Activated CD8-positive, alpha-beta T cell treated with anti-CD3 and anti-CD28 coated beads for 36 hours (primary cell): ENCODE data around the gene AMBP. TPM values are rescaled to one million over a fixed set of nuclear protein-coding genes. Genes with fewer than 3 reads are reported as not detected.

Source experiments
- ATAC-seq: fragments of 200-7000 bp; cut with Tn5 transposase; one replicate; pipeline ENCODE4 v1.10.0; 2021; ENCODE audit warnings: mild to moderate bottlenecking, moderate library complexity
- CTCF ChIA-PET: fragments of 350-600 bp; sonication (Branson Sonifier 250); formaldehyde crosslinking; loops from one replicate; lab custom pipeline; 2021; ENCODE audit warnings: antibody characterized with exemption; lab: Charles Lee
- POLR2A ChIA-PET: fragments of 350-600 bp; sonication (Branson Sonifier 250); formaldehyde crosslinking; loops from one replicate; lab custom pipeline; 2021; ENCODE audit warnings: antibody characterized with exemption; lab: Charles Lee
- DNase-seq: peaks from one replicate; pipeline ENCODE4 v3.0.0-alpha.2; 2020
- H3K27ac Mint-ChIP-seq: one replicate; pipeline ENCODE4 v1.8.0; 2021; ENCODE audit warnings: mild to moderate bottlenecking, mixed read lengths
- H3K27me3 Mint-ChIP-seq: one replicate; pipeline ENCODE4 v1.8.0; 2021; ENCODE audit warnings: mixed read lengths
- H3K36me3 Mint-ChIP-seq: one replicate; pipeline ENCODE4 v1.8.0; 2021; ENCODE audit warnings: low read depth, mixed read lengths
- H3K4me1 Mint-ChIP-seq: one replicate; pipeline ENCODE4 v1.8.0; 2021; ENCODE audit warnings: low read depth, mixed read lengths
- H3K4me3 Mint-ChIP-seq: one replicate; pipeline ENCODE4 v1.8.0; 2021; ENCODE audit warnings: mild to moderate bottlenecking, moderate library complexity, mixed read lengths
- H3K9me3 Mint-ChIP-seq: one replicate; pipeline ENCODE4 v1.8.0; 2021; ENCODE audit warnings: mixed read lengths
- CTCF ChIP-seq: fragments of 200-600 bp; IDR thresholded peaks from one replicate; pipeline ENCODE4 v1.8.0; 2022; ENCODE audit warnings: antibody characterized with exemption, mild to moderate bottlenecking
- intact Hi-C: fragments of 100-400 bp; cut with micrococcal nuclease; formaldehyde crosslinking; loops from one replicate; pipeline ENCODE4 v1.10.0; 2022
- total RNA-seq, 2 experiments: library from RNA; stranded (reverse); gene quantifications; one replicate each; pipeline ENCODE4 v1.2.3, GENCODE V29; 2021

AMBP gene
- total RNA-seq, 2 experiments from 2014 or later: not detected

DNA sequence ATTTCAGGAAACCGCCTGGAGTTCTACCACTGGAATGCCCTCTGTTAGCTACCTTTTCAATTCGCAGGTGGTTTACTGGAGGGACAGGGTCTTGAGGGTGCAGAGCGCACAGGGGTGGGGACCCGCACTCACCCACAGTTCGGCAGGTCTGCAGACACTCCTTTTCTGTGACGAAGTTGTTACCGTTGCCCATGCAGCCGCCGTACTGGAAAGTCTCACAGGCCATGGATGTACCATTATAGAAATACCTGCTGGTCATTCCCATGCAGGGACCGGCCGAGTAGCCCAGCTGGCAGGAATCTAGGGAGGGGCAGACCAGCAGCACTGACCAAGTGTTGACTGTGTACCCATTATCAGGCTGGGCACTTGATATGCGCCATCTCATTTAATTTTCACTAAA lies 16.8 kb downstream of the AMBP start:
- H3K27ac Mint-ChIP-seq: no peak overlapping the region
- no peaks in the 10 kb centered on the region for H3K36me3 Mint-ChIP-seq
- TF ChIP-seq CTCF: no peak
- DNase-seq (no peak), ATAC-seq (no peak)
- H3K4me3 Mint-ChIP-seq: no peak overlapping the region
- intact Hi-C loops: no loop called here
- ChIA-PET CTCF (no interaction called here), POLR2A (no interaction called here)
- no peaks in the 10 kb centered on the region for H3K4me1 Mint-ChIP-seq
- no peaks in the 10 kb centered on the region for H3K9me3 Mint-ChIP-seq
- H3K27me3 Mint-ChIP-seq: peaks cover 15% of the 10 kb centered on the region

- DNase-seq: no peak
These were observed 17.4 kb downstream of the AMBP start for GRCh38 chr9:114060711-114061110.

DNA sequence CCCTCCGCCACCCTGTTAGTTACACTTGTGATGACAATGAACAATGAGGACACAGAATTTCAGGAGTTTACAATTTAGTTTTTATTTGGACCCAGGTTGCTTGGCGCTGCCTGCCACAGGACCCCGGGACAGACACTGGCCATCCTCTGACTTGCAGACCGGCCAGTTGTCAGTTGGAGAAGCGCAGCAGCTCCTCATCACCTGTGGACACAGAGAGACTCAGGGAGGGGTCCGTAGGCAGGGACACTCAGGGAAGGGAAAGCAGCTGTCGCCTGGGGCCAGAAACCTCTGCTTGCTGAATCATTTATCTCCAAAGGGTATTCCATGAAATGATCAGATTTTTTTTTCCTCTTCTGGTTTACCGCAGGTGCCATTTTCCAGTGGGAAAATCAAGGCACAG lies 18.0 kb downstream of the AMBP start:
- no peaks in the 10 kb centered on the region for H3K36me3 Mint-ChIP-seq
- ATAC-seq (no peak), DNase-seq (no peak)
- H3K9me3 Mint-ChIP-seq: no peaks in the 10 kb centered on the region
- TF ChIP-seq CTCF: no peak
- peaks cover 13% of the 10 kb centered on the region for H3K27me3 Mint-ChIP-seq
- H3K4me3 Mint-ChIP-seq: no peak overlapping the region
- ChIA-PET CTCF (no interaction called here), POLR2A (no interaction called here)
- intact Hi-C loops: no loop called here
- H3K27ac Mint-ChIP-seq: no peak overlapping the region
- no peaks in the 10 kb centered on the region for H3K4me1 Mint-ChIP-seq

More at GRCh38 chr9:114060711-114061110, 17.4 kb downstream of the AMBP start:
- TF ChIP-seq CTCF: no peak
- Mint-ChIP-seq H3K36me3 (no peaks in the 10 kb centered on the region), H3K4me3 (no peak overlapping the region), H3K27me3 (peaks cover 15% of the 10 kb centered on the region), H3K9me3 (no peaks in the 10 kb centered on the region), H3K4me1 (no peaks in the 10 kb centered on the region), H3K27ac (no peak overlapping the region)
- intact Hi-C loops: no loop called here
- ChIA-PET CTCF (no interaction called here), POLR2A (no interaction called here)
- no peak for ATAC-seq

GRCh38 chr9:114059047-114059803 lies 18.9 kb downstream of the AMBP start:
- intact Hi-C loops: no loop called here
- H3K27ac Mint-ChIP-seq: no peak overlapping the region
- no peaks in the 10 kb centered on the region for H3K36me3 Mint-ChIP-seq
- DNase-seq: no peak
- TF ChIP-seq CTCF: no peak
- H3K4me3 Mint-ChIP-seq: no peak overlapping the region
- H3K4me1 Mint-ChIP-seq: no peaks in the 10 kb centered on the region
- ChIA-PET POLR2A (no interaction called here), CTCF (interaction anchor here (1.1 to 1.5 kb wide), 2 partner anchors 23 to 97 kb away, joined by 3 to 6 read pairs; no protein-coding TSS in a partner anchor)
- no peaks in the 10 kb centered on the region for H3K9me3 Mint-ChIP-seq
- ATAC-seq: no peak
- peaks cover 13% of the 10 kb centered on the region for H3K27me3 Mint-ChIP-seq

- no peak for TF ChIP-seq CTCF
- no peak for ATAC-seq
These were observed 19.4 kb downstream of the AMBP start for GRCh38 chr9:114058688-114059046.

More at GRCh38 chr9:114058688-114059046, 19.4 kb downstream of the AMBP start:
- intact Hi-C loops: no loop called here
- DNase-seq: no peak
- Mint-ChIP-seq H3K4me1 (no peaks in the 10 kb centered on the region), H3K4me3 (no peak overlapping the region), H3K27me3 (peaks cover 10% of the 10 kb centered on the region), H3K9me3 (no peaks in the 10 kb centered on the region), H3K36me3 (no peaks in the 10 kb centered on the region), H3K27ac (no peak overlapping the region)
- ChIA-PET POLR2A (no interaction called here), CTCF (interaction anchor here (0.9 to 1.5 kb wide), 3 partner anchors 24 to 96 kb away, joined by 3 to 6 read pairs (median 3); no protein-coding TSS in a partner anchor)
